BLaER1 (cell line): ENCODE data around the gene SMOC2.

Source experiments
- H3K27ac ChIP-seq: shearing (Covaris generic); formaldehyde crosslinking; 2 replicates; pipeline ENCODE4 v1.8.1; 2022
- H3K27me3 ChIP-seq: shearing (Covaris generic); formaldehyde crosslinking; 2 replicates; pipeline ENCODE4 v1.8.1; 2022
- H3K36me3 ChIP-seq: shearing (Covaris generic); formaldehyde crosslinking; 2 replicates; pipeline ENCODE4 v1.8.1; 2022
- H3K4me1 ChIP-seq: shearing (Covaris generic); formaldehyde crosslinking; 2 replicates; pipeline ENCODE4 v1.8.1; 2022
- H3K4me2 ChIP-seq: shearing (Covaris generic); formaldehyde crosslinking; 2 replicates; pipeline ENCODE4 v1.8.1; 2022
- H3K4me3 ChIP-seq: shearing (Covaris generic); formaldehyde crosslinking; 2 replicates; pipeline ENCODE4 v1.8.1; 2022
- H3K9ac ChIP-seq: shearing (Covaris generic); formaldehyde crosslinking; 2 replicates; pipeline ENCODE4 v1.8.1; 2022
- H3K9me3 ChIP-seq: shearing (Covaris generic); formaldehyde crosslinking; 2 replicates; pipeline ENCODE4 v1.8.1; 2022
- H4K20me1 ChIP-seq: shearing (Covaris generic); formaldehyde crosslinking; 2 replicates; pipeline ENCODE4 v1.8.1; 2022
- Cebpa-rat ChIP-seq: shearing (Covaris generic); IDR thresholded peaks from 2 replicates; pipeline ENCODE4 v1.8.1; 2022

The SMOC2 gene

GRCh38 chr6:168507730-168508129, 66.7 kb downstream of the SMOC2 start:
- no peak for TF ChIP-seq Cebpa-rat
- Histone ChIP-seq H3K4me3 (no peak overlapping the region), H3K9me3 (no peaks in the 10 kb centered on the region), H3K36me3 (no peaks in the 10 kb centered on the region), H3K4me2 (no peak overlapping the region), H3K9ac (no peak overlapping the region), H3K27ac (no peak overlapping the region), H3K27me3 (no peaks in the 10 kb centered on the region), H3K4me1 (no peaks in the 10 kb centered on the region), H4K20me1 (no peaks in the 10 kb centered on the region)

DNA sequence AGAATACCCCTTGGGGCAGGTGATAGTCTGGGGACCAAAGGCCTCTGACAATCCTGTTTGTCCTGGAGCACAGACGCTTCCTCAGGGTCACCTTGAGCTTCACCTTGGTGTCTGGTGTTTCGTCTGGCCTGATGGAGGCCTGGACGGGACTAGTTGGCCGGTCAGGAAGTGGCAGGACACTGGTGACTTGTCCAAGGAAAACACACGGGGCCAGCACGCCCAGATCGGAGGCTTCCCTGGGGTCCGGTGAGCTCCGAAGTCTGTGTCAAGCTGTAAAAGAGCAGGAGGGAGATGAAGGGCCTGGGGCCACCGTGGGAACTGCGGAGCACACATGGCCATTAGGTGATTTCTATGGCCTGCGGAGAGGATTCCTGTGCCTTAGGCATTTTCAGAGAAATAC, 67.9 kb downstream of the SMOC2 start:
- Histone ChIP-seq H3K4me2 (no peak overlapping the region), H3K4me1 (no peaks in the 10 kb centered on the region), H4K20me1 (no peaks in the 10 kb centered on the region), H3K4me3 (no peak overlapping the region), H3K27ac (no peak overlapping the region), H3K27me3 (no peaks in the 10 kb centered on the region), H3K9me3 (no peaks in the 10 kb centered on the region), H3K9ac (no peak overlapping the region), H3K36me3 (no peaks in the 10 kb centered on the region)
- TF ChIP-seq Cebpa-rat, result no peak

- Histone ChIP-seq H3K4me2 (no peak overlapping the region), H3K27me3 (no peaks in the 10 kb centered on the region), H4K20me1 (no peaks in the 10 kb centered on the region), H3K9ac (no peak overlapping the region), H3K4me1 (no peaks in the 10 kb centered on the region), H3K4me3 (no peak overlapping the region), H3K27ac (no peak overlapping the region), H3K36me3 (no peaks in the 10 kb centered on the region), H3K9me3 (no peaks in the 10 kb centered on the region)
- no peak for TF ChIP-seq Cebpa-rat
These were observed 72.8 kb downstream of the SMOC2 start for GRCh38 chr6:168513766-168514165.

GRCh38 chr6:168514216-168514615, 73.2 kb downstream of the SMOC2 start:
- Histone ChIP-seq H4K20me1 (no peaks in the 10 kb centered on the region), H3K4me2 (no peak overlapping the region), H3K4me1 (no peaks in the 10 kb centered on the region), H3K27ac (no peak overlapping the region), H3K27me3 (no peaks in the 10 kb centered on the region), H3K9me3 (no peaks in the 10 kb centered on the region), H3K4me3 (no peak overlapping the region), H3K36me3 (no peaks in the 10 kb centered on the region), H3K9ac (no peak overlapping the region)
- no peak for TF ChIP-seq Cebpa-rat

DNA sequence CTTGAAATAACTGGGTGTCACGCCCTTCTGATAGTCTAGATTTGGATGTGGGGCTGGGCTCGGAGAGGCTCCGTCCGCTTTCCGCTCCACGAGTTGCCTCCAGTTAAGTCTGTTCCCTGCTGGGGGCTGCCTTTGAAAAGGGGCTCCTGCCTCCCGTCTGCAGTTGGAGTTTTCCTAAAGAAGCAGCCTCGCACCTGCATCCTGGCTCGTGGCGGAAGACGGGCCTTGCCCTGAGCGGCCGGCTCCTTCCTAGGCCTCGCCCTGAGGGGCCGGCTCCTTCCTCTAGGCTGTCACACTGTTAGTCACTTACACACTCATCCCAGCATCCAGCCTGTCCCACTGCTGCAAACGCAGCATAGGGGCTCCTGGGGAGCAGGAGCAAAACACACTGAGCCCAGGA, 74.4 kb downstream of the SMOC2 start:
- no peak overlapping the region for H3K27ac ChIP-seq

GRCh38 chr6:168516944-168517741, 76.2 kb downstream of the SMOC2 start:
- Histone ChIP-seq H3K27me3 (no peaks in the 10 kb centered on the region), H3K9me3 (no peaks in the 10 kb centered on the region), H3K4me2 (no peak overlapping the region)

More for the DNA sequence above, 74.4 kb downstream of the SMOC2 start:
- Histone ChIP-seq H3K4me3 (no peak overlapping the region), H4K20me1 (no peaks in the 10 kb centered on the region), H3K4me1 (no peaks in the 10 kb centered on the region), H3K9me3 (no peaks in the 10 kb centered on the region), H3K36me3 (no peaks in the 10 kb centered on the region), H3K9ac (no peak overlapping the region), H3K27me3 (no peaks in the 10 kb centered on the region), H3K4me2 (no peak overlapping the region)
- TF ChIP-seq Cebpa-rat, result no peak

GRCh38 chr6:168517742-168518347, 76.9 kb downstream of the SMOC2 start:
- no peak overlapping the region for H3K4me3 ChIP-seq
- H3K4me2 ChIP-seq, result no peak overlapping the region
- no peak for TF ChIP-seq Cebpa-rat
- no peaks in the 10 kb centered on the region for H3K27me3 ChIP-seq
- H3K36me3 ChIP-seq, result no peaks in the 10 kb centered on the region
- H3K4me1 ChIP-seq, result no peaks in the 10 kb centered on the region
- H3K9ac ChIP-seq, result no peak overlapping the region
- no peak overlapping the region for H3K27ac ChIP-seq
- no peaks in the 10 kb centered on the region for H4K20me1 ChIP-seq
- no peaks in the 10 kb centered on the region for H3K9me3 ChIP-seq

More at GRCh38 chr6:168516944-168517741, 76.2 kb downstream of the SMOC2 start:
- H3K27ac ChIP-seq, result no peak overlapping the region
- H3K4me1 ChIP-seq, result no peaks in the 10 kb centered on the region
- no peak for TF ChIP-seq Cebpa-rat
- H4K20me1 ChIP-seq, result no peaks in the 10 kb centered on the region
- no peak overlapping the region for H3K4me3 ChIP-seq
- no peaks in the 10 kb centered on the region for H3K36me3 ChIP-seq
- no peak overlapping the region for H3K9ac ChIP-seq

DNA sequence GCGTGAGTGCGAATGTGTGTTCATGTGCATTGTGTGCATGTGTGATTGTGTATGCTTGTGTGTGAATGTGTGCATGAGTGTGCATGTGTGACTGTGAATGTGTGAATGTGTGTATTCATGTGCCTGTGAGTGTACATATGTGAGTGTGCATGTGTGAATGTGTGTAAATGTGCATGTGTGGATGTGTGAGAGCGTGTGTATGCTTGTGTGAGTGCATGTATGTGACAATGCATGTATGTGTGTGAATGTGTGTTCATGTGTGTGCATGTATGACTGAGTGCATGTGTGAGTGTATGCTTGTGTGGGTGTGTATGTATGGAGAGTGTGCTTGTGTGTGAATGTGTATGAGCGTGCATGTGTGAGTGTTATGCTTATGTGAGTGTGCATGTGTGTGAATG, 77.4 kb downstream of the SMOC2 start:
- no peaks in the 10 kb centered on the region for H4K20me1 ChIP-seq
- no peak overlapping the region for H3K27ac ChIP-seq
- H3K9ac ChIP-seq, result no peak overlapping the region
- TF ChIP-seq Cebpa-rat, result no peak
- no peaks in the 10 kb centered on the region for H3K9me3 ChIP-seq
- H3K4me3 ChIP-seq, result no peak overlapping the region
- H3K36me3 ChIP-seq, result no peaks in the 10 kb centered on the region
- H3K4me2 ChIP-seq, result no peak overlapping the region
- no peaks in the 10 kb centered on the region for H3K27me3 ChIP-seq
- no peaks in the 10 kb centered on the region for H3K4me1 ChIP-seq

GRCh38 chr6:168518867-168519266, 77.9 kb downstream of the SMOC2 start:
- no peak overlapping the region for H3K9ac ChIP-seq
- H3K4me2 ChIP-seq, result no peak overlapping the region
- H4K20me1 ChIP-seq, result no peaks in the 10 kb centered on the region
- no peak overlapping the region for H3K27ac ChIP-seq
- no peaks in the 10 kb centered on the region for H3K4me1 ChIP-seq
- no peaks in the 10 kb centered on the region for H3K36me3 ChIP-seq
- no peaks in the 10 kb centered on the region for H3K27me3 ChIP-seq
- H3K9me3 ChIP-seq, result no peaks in the 10 kb centered on the region
- no peak for TF ChIP-seq Cebpa-rat
- no peak overlapping the region for H3K4me3 ChIP-seq

- H3K4me3 ChIP-seq, result no peak overlapping the region
- H3K9ac ChIP-seq, result no peak overlapping the region
- no peak for TF ChIP-seq Cebpa-rat
- H4K20me1 ChIP-seq, result no peaks in the 10 kb centered on the region
- no peak overlapping the region for H3K4me2 ChIP-seq
- no peaks in the 10 kb centered on the region for H3K27me3 ChIP-seq
- no peaks in the 10 kb centered on the region for H3K9me3 ChIP-seq
- H3K4me1 ChIP-seq, result no peaks in the 10 kb centered on the region
- no peak overlapping the region for H3K27ac ChIP-seq
- H3K36me3 ChIP-seq, result no peaks in the 10 kb centered on the region
These were observed 79.2 kb downstream of the SMOC2 start for GRCh38 chr6:168520233-168520632.
